A673 (cell line): Measurements from ENCODE around the gene GPLD1.

Source experiments
- CTCF ChIP-seq: fragments of 300-800, 200-600 bp; sonication (generic); conservative IDR thresholded peaks from 2 replicates; pipeline ENCODE4 v1.5.1; 2017; ENCODE audit warnings: low read depth, mild to moderate bottlenecking, antibody characterized with exemption, low read length, moderate library complexity, mixed read lengths
- EZH2 ChIP-seq: fragments of 200-600 bp; sonication (generic); IDR thresholded peaks from 2 replicates; pipeline ENCODE4 v1.6.1; 2017; ENCODE audit warnings: borderline replicate concordance, low read depth, mild to moderate bottlenecking, mixed read lengths, antibody characterized with exemption, low read length; ENCODE audit not compliant: poor library complexity, severe bottlenecking

- TF ChIP-seq EZH2 (no peak), CTCF (no peak)
Measured at GRCh38 chr6:24426729-24427446, 62.5 kb downstream of the GPLD1 start.
